Neural cell (in vitro differentiated cells): Measurements from ENCODE around the gene STRBP. TPM values are rescaled to one million over a fixed set of nuclear protein-coding genes. Genes with fewer than 3 reads are reported as not detected.

Source experiments
- H2AFZ ChIP-seq: fragments of 200-600, 300-800 bp; sonication (generic), shearing (Covaris generic); 2 replicates; pipeline ENCODE4 v1.6.0; 2014; ENCODE audit warnings: low read depth, mild to moderate bottlenecking, antibody characterized with exemption, low read length, moderate library complexity
- H3F3A ChIP-seq: fragments of 200-600 bp; shearing (Covaris generic); 2 replicates; pipeline ENCODE4 v1.6.1; 2016; ENCODE audit warnings: mild to moderate bottlenecking, moderate library complexity, mixed read lengths, antibody characterized with exemption, low read length; ENCODE audit not compliant: insufficient read depth, poor library complexity, severe bottlenecking
- H3K27ac ChIP-seq: fragments of 200-600, 300-800 bp; sonication (generic), shearing (Covaris generic); 2 replicates; pipeline ENCODE4 v1.5.1; 2014; ENCODE audit warnings: mild to moderate bottlenecking, low read length, moderate library complexity
- H3K27me3 ChIP-seq: fragments of 300-800, 200-600 bp; sonication (generic), shearing (Covaris generic); 2 replicates; pipeline ENCODE4 v1.6.0; 2014; ENCODE audit warnings: mild to moderate bottlenecking, low read depth, low read length, moderate library complexity; ENCODE audit not compliant: insufficient read depth
- H3K36me3 ChIP-seq: fragments of 300-800, 200-600 bp; sonication (generic), shearing (Covaris generic); 2 replicates; pipeline ENCODE4 v1.5.1; 2014; ENCODE audit warnings: mild to moderate bottlenecking, antibody characterized with exemption, low read length, moderate library complexity; ENCODE audit not compliant: insufficient read depth
- H3K4me2 ChIP-seq: fragments of 300-800, 200-600 bp; sonication (generic), shearing (Covaris generic); 2 replicates; pipeline ENCODE4 v1.6.0; 2014; ENCODE audit warnings: mild to moderate bottlenecking, low read length
- H3K4me3 ChIP-seq: fragments of 300-800, 200-600 bp; sonication (generic), shearing (Covaris generic); 2 replicates; pipeline ENCODE4 v1.5.1; 2014; ENCODE audit warnings: mild to moderate bottlenecking, low read length, moderate library complexity
- H3K79me2 ChIP-seq: fragments of 200-600 bp; shearing (Covaris generic); replicated peaks from 2 replicates; pipeline ENCODE4 v1.6.0; 2014; ENCODE audit warnings: mild to moderate bottlenecking, low read length, moderate library complexity; ENCODE audit not compliant: insufficient read depth
- H3K9ac ChIP-seq: fragments of 300-800, 200-600 bp; sonication (generic), shearing (Covaris generic); 2 replicates; pipeline ENCODE4 v1.6.1; 2016; ENCODE audit warnings: mild to moderate bottlenecking, low read length, mixed read lengths
- H3K9me2 ChIP-seq: fragments of 200-600 bp; shearing (Covaris generic); 2 replicates; pipeline ENCODE4 v1.6.1; 2016; ENCODE audit warnings: mild to moderate bottlenecking, low read length, mixed read lengths; ENCODE audit not compliant: insufficient read depth
- H3K9me3 ChIP-seq: fragments of 200-600, 300-800 bp; sonication (generic), shearing (Covaris generic); 2 replicates; pipeline ENCODE4 v1.6.1; 2016; ENCODE audit warnings: mild to moderate bottlenecking, mixed run types, low read length, moderate library complexity, mixed read lengths
- H4K20me1 ChIP-seq: fragments of 200-600 bp; shearing (Covaris generic); 2 replicates; pipeline ENCODE4 v1.6.1; 2016; ENCODE audit warnings: mild to moderate bottlenecking, mixed run types; ENCODE audit not compliant: insufficient read depth
- EP300 ChIP-seq: fragments of 450-650 bp; conservative IDR thresholded peaks from 2 replicates; pipeline ENCODE4 v1.6.1; 2014; ENCODE audit warnings: antibody characterized with exemption, mild to moderate bottlenecking, moderate library complexity; ENCODE audit not compliant: poor library complexity, severe bottlenecking
- EZH2 ChIP-seq: fragments of 200-600, 300-800 bp; shearing (Covaris generic), sonication (generic); IDR thresholded peaks from 2 replicates; pipeline ENCODE4 v1.6.1; 2014; ENCODE audit warnings: antibody characterized with exemption, low read length, borderline replicate concordance, mild to moderate bottlenecking; ENCODE audit not compliant: insufficient read depth, poor library complexity, severe bottlenecking
- MXI1 ChIP-seq: fragments of 450-650 bp; conservative IDR thresholded peaks from 2 replicates; pipeline ENCODE4 v1.6.1; 2014; ENCODE audit warnings: antibody characterized with exemption, mild to moderate bottlenecking; ENCODE audit not compliant: poor library complexity, severe bottlenecking
- POLR2AphosphoS5 ChIP-seq: IDR thresholded peaks from 2 replicates; pipeline ENCODE4 v1.6.1; 2012
- RAD21 ChIP-seq: fragments of 450-650 bp; conservative IDR thresholded peaks from 2 replicates; pipeline ENCODE4 v1.6.1; 2014; ENCODE audit warnings: antibody characterized with exemption, mild to moderate bottlenecking, moderate library complexity
- SMC3 ChIP-seq: fragments of 450-650 bp; conservative IDR thresholded peaks from 2 replicates; pipeline ENCODE4 v1.6.1; 2014; ENCODE audit warnings: antibody characterized with exemption, mild to moderate bottlenecking, moderate library complexity; ENCODE audit not compliant: poor library complexity
- polyA plus RNA-seq: library from polyadenylated mRNA; depleted of rRNA; stranded (reverse); fragments of >200 nt; gene quantifications from 2 replicates; pipeline ENCODE4 v1.2.3, GENCODE V29; 2014
- TF ChIP-seq, protein P1 (sequence below): IDR thresholded peaks from 2 replicates; pipeline ENCODE4 v1.6.1; 2012; ENCODE audit warnings: borderline replicate concordance

The STRBP gene
- polyA plus RNA-seq, 1 donor from 2014 or later: 64.6 TPM

DNA sequence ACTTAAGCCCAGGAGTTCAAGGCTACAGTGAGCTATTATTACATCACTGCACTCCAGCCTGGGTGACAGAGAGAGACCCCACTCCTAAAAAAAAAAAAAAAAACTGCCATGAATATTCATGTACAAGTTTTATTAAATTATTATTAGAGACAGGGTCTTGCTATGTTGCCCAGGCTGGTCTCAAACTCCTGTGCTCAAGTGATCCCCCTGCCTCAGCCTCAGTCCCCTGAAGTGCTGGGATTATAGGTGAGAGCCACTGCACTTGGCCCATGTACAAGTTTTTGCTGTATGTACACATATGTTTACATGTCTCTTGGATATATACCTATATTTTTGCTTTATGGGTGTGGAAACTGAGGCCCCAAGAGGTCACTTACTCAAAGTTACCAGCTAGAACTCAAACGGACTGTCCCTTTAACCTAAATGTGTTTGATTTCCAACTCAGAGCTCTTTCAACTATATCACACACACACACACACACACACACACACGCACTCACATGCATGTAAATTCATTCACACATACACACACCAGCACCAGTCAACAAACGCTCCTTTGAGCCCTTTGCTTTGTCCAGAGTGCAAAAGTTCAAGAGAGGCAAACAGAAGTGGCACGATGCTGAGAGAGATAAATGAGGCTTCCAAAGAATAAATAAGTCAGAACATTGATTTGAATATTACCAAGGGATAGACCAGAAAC is 42.3 kb upstream of the STRBP start:
- H3K36me3 ChIP-seq: no peaks in the 10 kb centered on the region
- no peak overlapping the region for H3K27ac ChIP-seq
- no peaks in the 10 kb centered on the region for H4K20me1 ChIP-seq
- H3K9me3 ChIP-seq: no peaks in the 10 kb centered on the region
- H3K4me3 ChIP-seq: no peak overlapping the region
- H3K4me2 ChIP-seq: no peak overlapping the region
- no peak overlapping the region for H2AFZ ChIP-seq
- H3K27me3 ChIP-seq: no peaks in the 10 kb centered on the region
- TF ChIP-seq SMC3 (no peak), EZH2 (no peak), RAD21 (no peak)
- H3K9me2 ChIP-seq: no peaks in the 10 kb centered on the region
- H3F3A ChIP-seq: no peaks in the 10 kb centered on the region
- H3K79me2 ChIP-seq: no peaks in the 10 kb centered on the region
- H3K9ac ChIP-seq: no peak overlapping the region

DNA sequence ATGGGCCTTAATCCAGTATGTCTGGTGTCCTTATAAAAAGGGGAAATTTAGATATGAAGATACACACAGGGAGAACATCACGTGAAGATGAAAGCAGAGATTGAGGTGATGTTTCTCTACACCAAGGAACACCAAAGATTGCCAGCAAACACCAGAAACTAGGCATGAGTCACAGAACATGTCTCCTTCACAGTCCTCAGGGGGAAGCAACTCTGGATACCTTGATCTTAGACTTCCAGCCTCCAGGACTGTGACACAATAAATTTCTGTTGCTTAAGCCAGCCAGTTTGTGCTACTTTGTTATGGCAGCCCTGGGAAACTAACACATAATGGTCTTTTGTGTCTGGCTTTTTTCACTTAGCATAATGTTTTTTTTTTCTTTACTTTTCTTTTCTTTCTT is 41.2 kb upstream of the STRBP start:
- Histone ChIP-seq H3K9me3 (no peaks in the 10 kb centered on the region), H3K79me2 (no peaks in the 10 kb centered on the region), H3K27me3 (no peaks in the 10 kb centered on the region), H3K36me3 (no peaks in the 10 kb centered on the region), H3K9ac (no peak overlapping the region), H4K20me1 (no peaks in the 10 kb centered on the region), H3K27ac (no peak overlapping the region), H3K4me2 (no peak overlapping the region), H3F3A (no peaks in the 10 kb centered on the region), H3K4me3 (no peak overlapping the region), H2AFZ (no peak overlapping the region), H3K9me2 (no peaks in the 10 kb centered on the region)
- TF ChIP-seq EP300 (no peak), EZH2 (no peak), MXI1 (no peak), RAD21 (no peak)
- TF ChIP-seq, protein P1, sequence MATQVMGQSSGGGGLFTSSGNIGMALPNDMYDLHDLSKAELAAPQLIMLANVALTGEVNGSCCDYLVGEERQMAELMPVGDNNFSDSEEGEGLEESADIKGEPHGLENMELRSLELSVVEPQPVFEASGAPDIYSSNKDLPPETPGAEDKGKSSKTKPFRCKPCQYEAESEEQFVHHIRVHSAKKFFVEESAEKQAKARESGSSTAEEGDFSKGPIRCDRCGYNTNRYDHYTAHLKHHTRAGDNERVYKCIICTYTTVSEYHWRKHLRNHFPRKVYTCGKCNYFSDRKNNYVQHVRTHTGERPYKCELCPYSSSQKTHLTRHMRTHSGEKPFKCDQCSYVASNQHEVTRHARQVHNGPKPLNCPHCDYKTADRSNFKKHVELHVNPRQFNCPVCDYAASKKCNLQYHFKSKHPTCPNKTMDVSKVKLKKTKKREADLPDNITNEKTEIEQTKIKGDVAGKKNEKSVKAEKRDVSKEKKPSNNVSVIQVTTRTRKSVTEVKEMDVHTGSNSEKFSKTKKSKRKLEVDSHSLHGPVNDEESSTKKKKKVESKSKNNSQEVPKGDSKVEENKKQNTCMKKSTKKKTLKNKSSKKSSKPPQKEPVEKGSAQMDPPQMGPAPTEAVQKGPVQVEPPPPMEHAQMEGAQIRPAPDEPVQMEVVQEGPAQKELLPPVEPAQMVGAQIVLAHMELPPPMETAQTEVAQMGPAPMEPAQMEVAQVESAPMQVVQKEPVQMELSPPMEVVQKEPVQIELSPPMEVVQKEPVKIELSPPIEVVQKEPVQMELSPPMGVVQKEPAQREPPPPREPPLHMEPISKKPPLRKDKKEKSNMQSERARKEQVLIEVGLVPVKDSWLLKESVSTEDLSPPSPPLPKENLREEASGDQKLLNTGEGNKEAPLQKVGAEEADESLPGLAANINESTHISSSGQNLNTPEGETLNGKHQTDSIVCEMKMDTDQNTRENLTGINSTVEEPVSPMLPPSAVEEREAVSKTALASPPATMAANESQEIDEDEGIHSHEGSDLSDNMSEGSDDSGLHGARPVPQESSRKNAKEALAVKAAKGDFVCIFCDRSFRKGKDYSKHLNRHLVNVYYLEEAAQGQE: no peak

DNA sequence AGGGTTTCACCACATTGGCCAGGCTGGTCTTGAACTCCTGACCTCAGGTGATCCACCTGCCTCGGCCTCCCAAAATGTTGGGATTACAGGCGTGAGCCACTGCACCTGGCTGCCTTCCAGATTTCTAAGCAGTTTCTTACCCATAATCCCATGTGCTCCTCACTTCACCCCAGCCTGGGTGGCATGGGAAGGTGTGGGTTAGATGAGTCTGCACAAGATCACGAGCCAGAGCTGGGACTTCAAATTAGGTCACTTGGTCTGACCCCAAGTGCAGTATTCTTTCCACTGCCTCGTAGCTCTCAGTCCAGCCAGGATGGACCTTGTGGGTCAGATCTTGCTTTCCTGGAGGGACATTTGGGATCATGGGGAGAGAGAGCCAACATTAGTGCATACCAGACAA is 37.5 kb upstream of the STRBP start:
- H3F3A ChIP-seq: no peaks in the 10 kb centered on the region
- TF ChIP-seq POLR2AphosphoS5: no peak
- no peak for TF ChIP-seq EZH2
- no peaks in the 10 kb centered on the region for H3K36me3 ChIP-seq
- no peaks in the 10 kb centered on the region for H4K20me1 ChIP-seq
- no peaks in the 10 kb centered on the region for H3K9me2 ChIP-seq
- no peaks in the 10 kb centered on the region for H3K79me2 ChIP-seq
- no peak overlapping the region for H3K9ac ChIP-seq
- H3K4me3 ChIP-seq: no peak overlapping the region
- no peak overlapping the region for H2AFZ ChIP-seq
- H3K27ac ChIP-seq: no peak overlapping the region
- no peaks in the 10 kb centered on the region for H3K27me3 ChIP-seq
- H3K4me2 ChIP-seq: no peak overlapping the region
- no peaks in the 10 kb centered on the region for H3K9me3 ChIP-seq
